GM18861 (cell line): ENCODE measurements around the gene TNFAIP8L1.

Source experiments
- ATAC-seq: cut with Tn5 transposase; IDR thresholded peaks from one replicate; pipeline ENCODE4 v1.9.1; 2021; ENCODE audit not compliant: unreplicated experiment

TNFAIP8L1 gene

GRCh38 chr19:4609878-4610511, 29.3 kb upstream of the TNFAIP8L1 start:
- ATAC-seq = no peak

GRCh38 chr19:4613254-4613751, 26.0 kb upstream of the TNFAIP8L1 start:
- no peak for ATAC-seq

GRCh38 chr19:4618019-4618418, 21.3 kb upstream of the TNFAIP8L1 start:
- ATAC-seq = no peak

- ATAC-seq = no peak
Observed at GRCh38 chr19:4619668-4620294, 19.5 kb upstream of the TNFAIP8L1 start.

- ATAC-seq = no peak
Observed at GRCh38 chr19:4620675-4621074, 18.6 kb upstream of the TNFAIP8L1 start.

- no peak for ATAC-seq
Observed at GRCh38 chr19:4622695-4623421, 16.5 kb upstream of the TNFAIP8L1 start.

- ATAC-seq = no peak
Observed at GRCh38 chr19:4624301-4624700, 15.0 kb upstream of the TNFAIP8L1 start.

- no peak for ATAC-seq
Observed at GRCh38 chr19:4624733-4625362, 14.5 kb upstream of the TNFAIP8L1 start.

GRCh38 chr19:4633140-4633967, 6.0 kb upstream of the TNFAIP8L1 start:
- ATAC-seq = no peak

GRCh38 chr19:4635754-4636116, 3.6 kb upstream of the TNFAIP8L1 start:
- ATAC-seq = no peak

- no peak for ATAC-seq
Observed at GRCh38 chr19:4636151-4636717, 3.1 kb upstream of the TNFAIP8L1 start.

GRCh38 chr19:4636761-4637160, 2.6 kb upstream of the TNFAIP8L1 start:
- no peak for ATAC-seq

- no peak for ATAC-seq
Observed at GRCh38 chr19:4638317-4638716, 999 bp upstream of the TNFAIP8L1 start.

- ATAC-seq = peak; percentile 16
Observed at GRCh38 chr19:4639531-4640246, 373 bp downstream of the TNFAIP8L1 start.

GRCh38 chr19:4640247-4641000, 1.1 kb downstream of the TNFAIP8L1 start:
- no peak for ATAC-seq

- no peak for ATAC-seq
Observed at GRCh38 chr19:4641132-4641531, 1.8 kb downstream of the TNFAIP8L1 start.

- no peak for ATAC-seq
Observed at GRCh38 chr19:4642625-4643024, 3.3 kb downstream of the TNFAIP8L1 start.

- ATAC-seq = no peak
Observed at GRCh38 chr19:4645718-4646117, 6.4 kb downstream of the TNFAIP8L1 start.
